Measurements from ENCODE around the gene OSBP2. TPM values are rescaled to one million over a fixed set of nuclear protein-coding genes. Genes with fewer than 3 reads are reported as not detected.

Gene OSBP2
- total RNA-seq, 4 donors from 2014 or later, result 0.60 to 7.5 (median 4.3) TPM

GRCh38 chr22:30777587-30777986 is 82.9 kb downstream of the OSBP2 start:
- in situ Hi-C loops (cut with MboI; ENCODE audit: low pct_ligation_motif_present in 1 of 4, low pct_unique_long_range_greater_than_20kb in 1 of 4, low sequenced_read_pairs in 3 of 4), result no loop called here
- 67 to 81% methylated on average over 2 to 3 of the region's 3 CpGs for WGBS, 2 donors (ENCODE audit: low coverage in 1 of 2)
- H3K4me3 ChIP-seq, result no peak overlapping the region
- DNase-seq, result no peak
- no peaks in the 10 kb centered on the region for H3K36me3 ChIP-seq
- H3K9me3 ChIP-seq, result no peaks in the 10 kb centered on the region
- intact Hi-C loops (cut with DNase I; ENCODE audit: low total_unique reads), result no loop called here
- TF ChIP-seq CTCF (IDR thresholded peaks at IDR 0.05), result no peak
- H3K27ac ChIP-seq, result no peak overlapping the region
- H3K27me3 ChIP-seq, result no peaks in the 10 kb centered on the region
- no peaks in the 10 kb centered on the region for H3K4me1 ChIP-seq

GRCh38 chr22:30778261-30778660 is 83.6 kb downstream of the OSBP2 start:
- in situ Hi-C loops (cut with MboI; ENCODE audit: low pct_ligation_motif_present in 1 of 4, low pct_unique_long_range_greater_than_20kb in 1 of 4, low sequenced_read_pairs in 3 of 4), result no loop called here
- no peaks in the 10 kb centered on the region for H3K27me3 ChIP-seq
- H3K4me3 ChIP-seq, result no peak overlapping the region
- H3K4me1 ChIP-seq, result no peaks in the 10 kb centered on the region
- TF ChIP-seq CTCF (IDR thresholded peaks at IDR 0.05) (no peak), POLR2A (IDR thresholded peaks at IDR 0.05) (no peak), EP300 (IDR thresholded peaks at IDR 0.05; ENCODE audit: low read depth) (no peak), POLR2AphosphoS5 (IDR thresholded peaks at IDR 0.05) (no peak)
- H3K36me3 ChIP-seq, result no peaks in the 10 kb centered on the region
- DNase-seq, result no peak
- 91 to 93% methylated on average over 2 to 5 of the region's 5 CpGs for WGBS, 2 donors (ENCODE audit: low coverage in 1 of 2)
- no peak overlapping the region for H3K27ac ChIP-seq
- intact Hi-C loops (cut with DNase I; ENCODE audit: low total_unique reads), result no loop called here
- H3K9me3 ChIP-seq, result no peaks in the 10 kb centered on the region

GRCh38 chr22:30780026-30780425 is 85.4 kb downstream of the OSBP2 start:
- 68 to 89% methylated on average over 8 to 12 of the region's 12 CpGs for WGBS, 2 donors (ENCODE audit: low coverage in 1 of 2)
- no peaks in the 10 kb centered on the region for H3K4me1 ChIP-seq
- DNase-seq, result no peak
- H3K27ac ChIP-seq, result no peak overlapping the region
- no peaks in the 10 kb centered on the region for H3K36me3 ChIP-seq
- no peak overlapping the region for H3K4me3 ChIP-seq
- no peaks in the 10 kb centered on the region for H3K9me3 ChIP-seq
- TF ChIP-seq POLR2AphosphoS5 (IDR thresholded peaks at IDR 0.05) (no peak), EP300 (IDR thresholded peaks at IDR 0.05; ENCODE audit: low read depth) (no peak), POLR2A (IDR thresholded peaks at IDR 0.05) (no peak), CTCF (IDR thresholded peaks at IDR 0.05) (no peak)
- H3K27me3 ChIP-seq, result no peaks in the 10 kb centered on the region
- in situ Hi-C loops (cut with MboI; ENCODE audit: low pct_ligation_motif_present in 1 of 4, low pct_unique_long_range_greater_than_20kb in 1 of 4, low sequenced_read_pairs in 3 of 4), result no loop called here
- intact Hi-C loops (cut with DNase I; ENCODE audit: low total_unique reads), result no loop called here

GRCh38 chr22:30781271-30781875 is 86.7 kb downstream of the OSBP2 start:
- no peaks in the 10 kb centered on the region for H3K36me3 ChIP-seq
- no peak overlapping the region for H3K4me3 ChIP-seq
- in situ Hi-C loops (cut with MboI; ENCODE audit: low pct_ligation_motif_present in 1 of 4, low pct_unique_long_range_greater_than_20kb in 1 of 4, low sequenced_read_pairs in 3 of 4) (no loop called here), intact Hi-C loops (cut with DNase I; ENCODE audit: low total_unique reads) (loop anchor here (1.0 kb wide), 1 partner anchor 30 kb away; no protein-coding TSS in a partner anchor)
- WGBS, 2 donors (ENCODE audit: low coverage in 1 of 2), result 93% methylated on average over 6 of the region's 6 CpGs; no CpG with 5 or more reads in 1 of the 2 donors
- no peak for TF ChIP-seq CTCF (IDR thresholded peaks at IDR 0.05)
- no peak for TF ChIP-seq POLR2AphosphoS5 (IDR thresholded peaks at IDR 0.05)
- TF ChIP-seq POLR2A (IDR thresholded peaks at IDR 0.05), result no peak
- no peak overlapping the region for H3K27ac ChIP-seq
- DNase-seq, result no peak
- H3K9me3 ChIP-seq, result no peaks in the 10 kb centered on the region
- H3K4me1 ChIP-seq, result no peaks in the 10 kb centered on the region
- no peaks in the 10 kb centered on the region for H3K27me3 ChIP-seq
